OCI-LY7 (cell line): ENCODE measurements around the gene KCNQ1. TPM values are rescaled to one million over a fixed set of nuclear protein-coding genes. Genes with fewer than 3 reads are reported as not detected.

Experiments used
- BruUV-seq: library from RNA; stranded (reverse); fragments of 400-500 nt; replicated peaks from 2 replicates; lab custom pipeline; 2021; lab: Mats Ljungman, UMichigan
- CTCF ChIA-PET: fragments of 300-600 bp; sonication (Branson Sonifier 250); formaldehyde crosslinking; loops from one replicate; lab custom pipeline; 2022; ENCODE audit warnings: antibody characterized with exemption; ENCODE audit not compliant: unreplicated experiment; lab: Charles Lee
- POLR2A ChIA-PET: fragments of 300-600 bp; sonication (Branson Sonifier 250); formaldehyde crosslinking; loops from one replicate; lab custom pipeline; 2022; ENCODE audit warnings: antibody characterized with exemption; lab: Charles Lee
- DNase-seq: peaks from one replicate; pipeline ENCODE4 v3.0.0-alpha.2; 2015; ENCODE audit warnings: low spot score
- H2AFZ ChIP-seq: fragments of 200-600 bp; sonication (generic), shearing (Covaris generic); 2 replicates; pipeline ENCODE4 v1.6.1; 2014; ENCODE audit warnings: mild to moderate bottlenecking, antibody characterized with exemption, low read length, moderate library complexity
- H3K27ac ChIP-seq: fragments of 200-600 bp; sonication (generic); 2 replicates; pipeline ENCODE4 v1.5.1; 2014; ENCODE audit warnings: mixed run types, low read depth, mild to moderate bottlenecking, moderate library complexity, low read length, inconsistent platforms; ENCODE audit not compliant: poor library complexity, severe bottlenecking
- H3K36me3 ChIP-seq: fragments of 200-600 bp; sonication (generic); 2 replicates; pipeline ENCODE4 v1.6.1; 2014; ENCODE audit warnings: mild to moderate bottlenecking, antibody characterized with exemption, low read length, moderate library complexity, mixed read lengths; ENCODE audit not compliant: insufficient read depth
- H3K4me1 ChIP-seq: fragments of 200-600 bp; sonication (generic); 2 replicates; pipeline ENCODE4 v1.5.1; 2014; ENCODE audit warnings: mild to moderate bottlenecking, low read length; ENCODE audit not compliant: insufficient read depth, poor library complexity, severe bottlenecking
- H3K4me2 ChIP-seq: fragments of 200-600 bp; sonication (generic); 2 replicates; pipeline ENCODE4 v1.6.1; 2014; ENCODE audit warnings: mild to moderate bottlenecking, low read length
- H3K4me3 ChIP-seq: fragments of 200-600 bp; sonication (generic); 2 replicates; pipeline ENCODE4 v1.5.1; 2014; ENCODE audit warnings: mild to moderate bottlenecking, low read depth, low read length; ENCODE audit not compliant: poor library complexity, severe bottlenecking
- H3K79me2 ChIP-seq: fragments of 200-600 bp; sonication (generic); 2 replicates; pipeline ENCODE4 v1.6.1; 2016; ENCODE audit warnings: low read depth, mild to moderate bottlenecking, low read length, moderate library complexity, mixed read lengths; ENCODE audit not compliant: insufficient read depth
- H3K9me2 ChIP-seq: fragments of 200-600 bp; sonication (generic); 2 replicates; pipeline ENCODE4 v1.6.1; 2016; ENCODE audit warnings: mild to moderate bottlenecking, low read length, mixed read lengths; ENCODE audit not compliant: insufficient read depth
- H3K9me3 ChIP-seq: fragments of 200-600 bp; sonication (generic); 2 replicates; pipeline ENCODE4 v1.6.1; 2014; ENCODE audit warnings: mild to moderate bottlenecking, mixed run types, low read length, mixed read lengths
- H4K20me1 ChIP-seq: fragments of 200-600 bp; sonication (generic); 2 replicates; pipeline ENCODE4 v1.6.1; 2014; ENCODE audit warnings: mild to moderate bottlenecking, antibody characterized with exemption, low read length, moderate library complexity, mixed read lengths; ENCODE audit not compliant: insufficient read depth
- CTCF ChIP-seq: fragments of 200-600 bp; sonication (generic); conservative IDR thresholded peaks from 2 replicates; pipeline ENCODE4 v1.5.1; 2014; ENCODE audit warnings: mild to moderate bottlenecking, antibody characterized with exemption, low read length, moderate library complexity, mixed read lengths
- EZH2phosphoT487 ChIP-seq: fragments of 200-600 bp; sonication (generic); IDR thresholded peaks from 2 replicates; pipeline ENCODE4 v1.6.1; 2018; ENCODE audit warnings: low read depth, borderline replicate concordance, mild to moderate bottlenecking, mixed run types, antibody characterized with exemption, low read length, moderate library complexity, mixed read lengths
- intact Hi-C: fragments of 100-400 bp; cut with micrococcal nuclease; formaldehyde crosslinking; loops from one replicate; pipeline ENCODE4 v1.10.0; 2022; ENCODE audit not compliant: unreplicated experiment
- total RNA-seq, 2 experiments: library from RNA; depleted of rRNA in 1 of 2; stranded (reverse); fragments of >200 nt in 1 of 2; shearing (Covaris generic) in 1 of 2; gene quantifications; 2 replicates each; pipeline ENCODE4 v1.2.3, GENCODE V29; 2014 to 2022

KCNQ1 gene
- total RNA-seq, 2 experiments from 2014 or later = 0.22 to 1.3 TPM

- no TSS peak for BruUV-seq
- TF ChIP-seq CTCF (no peak), EZH2phosphoT487 (no peak)
- no peaks in the 10 kb centered on the region for H3K9me2 ChIP-seq
- H3K79me2 ChIP-seq = no peaks in the 10 kb centered on the region
- no peak overlapping the region for H3K27ac ChIP-seq
- H3K4me3 ChIP-seq = no peak overlapping the region
- H3K4me2 ChIP-seq = no peak overlapping the region
- no peak for DNase-seq
- ChIA-PET POLR2A (no interaction called here), CTCF (no interaction called here)
- no peaks in the 10 kb centered on the region for H3K4me1 ChIP-seq
- no peaks in the 10 kb centered on the region for H3K36me3 ChIP-seq
- H4K20me1 ChIP-seq = no peaks in the 10 kb centered on the region
- no peaks in the 10 kb centered on the region for H3K9me3 ChIP-seq
- no peak overlapping the region for H2AFZ ChIP-seq
- intact Hi-C loops = no loop called here
These were observed 317.6 kb downstream of the KCNQ1 start for GRCh38 chr11:2762451-2762850.

GRCh38 chr11:2763984-2764383, 319.2 kb downstream of the KCNQ1 start:
- no peak overlapping the region for H2AFZ ChIP-seq

More at GRCh38 chr11:2763984-2764383, 319.2 kb downstream of the KCNQ1 start:
- Histone ChIP-seq H3K4me3 (no peak overlapping the region), H4K20me1 (no peaks in the 10 kb centered on the region), H3K79me2 (no peaks in the 10 kb centered on the region), H3K4me2 (no peak overlapping the region), H3K4me1 (no peaks in the 10 kb centered on the region), H3K36me3 (no peaks in the 10 kb centered on the region), H3K27ac (no peak overlapping the region), H3K9me2 (no peaks in the 10 kb centered on the region), H3K9me3 (no peaks in the 10 kb centered on the region)
- no TSS peak for BruUV-seq
- no peak for DNase-seq
- ChIA-PET CTCF (no interaction called here), POLR2A (no interaction called here)
- TF ChIP-seq EZH2phosphoT487 (no peak), CTCF (no peak)
- intact Hi-C loops = no loop called here
